GM23338 (cell line): ENCODE data around the gene WNT11. TPM values are rescaled to one million over a fixed set of nuclear protein-coding genes. Genes with fewer than 3 reads are reported as not detected.
A peak's percentile ranks its signal among the peaks of the same experiment; 100 is the strongest.

Experiments used
- ATAC-seq: fragments of 200-7000 bp; cut with Tn5 transposase; 3 replicates; pipeline ENCODE4 v1.9.1; 2020
- DNase-seq: peaks from one replicate; pipeline ENCODE4 v3.0.0-alpha.2; 2015; ENCODE audit warnings: low spot score
- H2AFZ ChIP-seq: fragments of 200-600 bp; sonication (generic); 2 replicates; pipeline ENCODE4 v1.8.0; 2016; ENCODE audit warnings: antibody characterized with exemption, mild to moderate bottlenecking, moderate library complexity
- H3F3A ChIP-seq: fragments of 200-600 bp; sonication (generic); replicated peaks from 2 replicates; pipeline ENCODE4 v1.8.0; 2017; ENCODE audit warnings: antibody characterized with exemption, mixed run types, low read depth
- H3K27ac ChIP-seq: fragments of 200-600 bp; sonication (generic); 2 replicates; pipeline ENCODE4 v1.6.1; 2016; ENCODE audit warnings: low read depth
- H3K27me3 ChIP-seq: fragments of 200-600 bp; sonication (generic); 2 replicates; pipeline ENCODE4 v1.8.0; 2016; ENCODE audit warnings: mild to moderate bottlenecking, mixed run types, moderate library complexity; ENCODE audit not compliant: insufficient read depth
- H3K36me3 ChIP-seq: fragments of 200-600 bp; sonication (generic); 2 replicates; pipeline ENCODE4 v1.8.0; 2016; ENCODE audit warnings: mild to moderate bottlenecking; ENCODE audit not compliant: insufficient read depth
- H3K4me1 ChIP-seq: fragments of 200-600 bp; sonication (generic); 2 replicates; pipeline ENCODE4 v1.8.0; 2016; ENCODE audit warnings: mild to moderate bottlenecking, moderate library complexity; ENCODE audit not compliant: insufficient read depth
- H3K4me2 ChIP-seq: fragments of 200-600 bp; sonication (generic); 2 replicates; pipeline ENCODE4 v1.7.1; 2017; ENCODE audit warnings: mixed run types
- H3K4me3 ChIP-seq: fragments of 200-600 bp; sonication (generic); 2 replicates; pipeline ENCODE4 v1.6.1; 2016; ENCODE audit warnings: mixed run types
- H3K79me2 ChIP-seq: fragments of 200-600 bp; sonication (generic); replicated peaks from 2 replicates; pipeline ENCODE4 v1.8.0; 2017; ENCODE audit warnings: mild to moderate bottlenecking; ENCODE audit not compliant: insufficient read depth
- H3K9me2 ChIP-seq: fragments of 200-600 bp; sonication (generic); 2 replicates; pipeline ENCODE4 v1.8.0; 2017; ENCODE audit not compliant: insufficient read depth
- H4K20me1 ChIP-seq: fragments of 200-600 bp; sonication (generic); replicated peaks from 2 replicates; pipeline ENCODE4 v1.8.0; 2017; ENCODE audit warnings: mild to moderate bottlenecking; ENCODE audit not compliant: insufficient read depth
- H3K27ac Mint-ChIP-seq: 2 replicates; pipeline ENCODE4 v1.8.0; 2020; ENCODE audit warnings: inconsistent platforms, mild to moderate bottlenecking, moderate library complexity, mixed read lengths
- H3K27me3 Mint-ChIP-seq: 3 replicates; pipeline ENCODE4 v1.8.0; 2022; ENCODE audit warnings: low read depth, mild to moderate bottlenecking, moderate library complexity, mixed read lengths, inconsistent platforms; ENCODE audit not compliant: insufficient read depth, poor library complexity
- H3K36me3 Mint-ChIP-seq: 3 replicates; pipeline ENCODE4 v1.8.0; 2021; ENCODE audit warnings: low read depth, mild to moderate bottlenecking, inconsistent platforms, moderate library complexity, mixed read lengths
- H3K4me1 Mint-ChIP-seq: 3 replicates; pipeline ENCODE4 v1.8.0; 2020; ENCODE audit warnings: mild to moderate bottlenecking, inconsistent platforms, mixed read lengths
- H3K4me3 Mint-ChIP-seq: 3 replicates; pipeline ENCODE4 v1.8.0; 2021; ENCODE audit warnings: moderate library complexity, mild to moderate bottlenecking, inconsistent platforms, mixed read lengths
- H3K9me3 Mint-ChIP-seq: 3 replicates; pipeline ENCODE4 v1.8.0; 2020; ENCODE audit warnings: moderate library complexity, mild to moderate bottlenecking, inconsistent platforms, mixed read lengths
- EZH2 ChIP-seq: fragments of 200-600 bp; sonication (generic); IDR thresholded peaks from one replicate; pipeline ENCODE4 v1.8.0; 2017; ENCODE audit warnings: antibody characterized with exemption, mild to moderate bottlenecking, low read depth; ENCODE audit not compliant: unreplicated experiment
- EZH2phosphoT487 ChIP-seq: fragments of 200-600 bp; sonication (generic); IDR thresholded peaks from one replicate; pipeline ENCODE4 v1.8.1; 2018; ENCODE audit warnings: antibody characterized with exemption; ENCODE audit not compliant: unreplicated experiment
- POLR2AphosphoS5 ChIP-seq: IDR thresholded peaks from 2 replicates; pipeline ENCODE4 v1.6.1; 2016; ENCODE audit warnings: antibody characterized with exemption, low read depth
- STAT1 ChIP-seq: IDR thresholded peaks from one replicate; pipeline ENCODE4 v1.6.1; 2016; ENCODE audit warnings: antibody characterized with exemption; ENCODE audit not compliant: unreplicated experiment
- ZNF331 ChIP-seq: fragments of 250-450 bp; sonication (Bioruptor Pico); IDR thresholded peaks from 2 replicates; pipeline ENCODE4 v1.5.0; 2020; ENCODE audit warnings: low read depth, mild to moderate bottlenecking, moderate library complexity
- polyA plus RNA-seq: library from polyadenylated mRNA; unstranded; fragments of >200 nt; fragmentation: Nextera tagmentation; extraction: Ambion mirVana; gene quantifications from 2 replicates; pipeline ENCODE4 v1.2.1, GENCODE V29; 2016
- total RNA-seq: library from RNA; depleted of rRNA; stranded (reverse); fragments of >200 nt; shearing (Covaris generic); gene quantifications from 2 replicates; pipeline ENCODE4 v1.2.3, GENCODE V29; 2014
- TF ChIP-seq, protein P1 (sequence below): IDR thresholded peaks from 2 replicates; pipeline ENCODE4 v1.6.1; 2016; ENCODE audit warnings: antibody characterized with exemption
- TF ChIP-seq, protein P2 (sequence below): IDR thresholded peaks from one replicate; pipeline ENCODE4 v1.6.1; 2018; ENCODE audit warnings: antibody characterized with exemption; ENCODE audit not compliant: unreplicated experiment

Gene WNT11
- total and polyA plus RNA-seq, 2 experiments from 2014 or later = 0.44 to 0.56 TPM

DNA sequence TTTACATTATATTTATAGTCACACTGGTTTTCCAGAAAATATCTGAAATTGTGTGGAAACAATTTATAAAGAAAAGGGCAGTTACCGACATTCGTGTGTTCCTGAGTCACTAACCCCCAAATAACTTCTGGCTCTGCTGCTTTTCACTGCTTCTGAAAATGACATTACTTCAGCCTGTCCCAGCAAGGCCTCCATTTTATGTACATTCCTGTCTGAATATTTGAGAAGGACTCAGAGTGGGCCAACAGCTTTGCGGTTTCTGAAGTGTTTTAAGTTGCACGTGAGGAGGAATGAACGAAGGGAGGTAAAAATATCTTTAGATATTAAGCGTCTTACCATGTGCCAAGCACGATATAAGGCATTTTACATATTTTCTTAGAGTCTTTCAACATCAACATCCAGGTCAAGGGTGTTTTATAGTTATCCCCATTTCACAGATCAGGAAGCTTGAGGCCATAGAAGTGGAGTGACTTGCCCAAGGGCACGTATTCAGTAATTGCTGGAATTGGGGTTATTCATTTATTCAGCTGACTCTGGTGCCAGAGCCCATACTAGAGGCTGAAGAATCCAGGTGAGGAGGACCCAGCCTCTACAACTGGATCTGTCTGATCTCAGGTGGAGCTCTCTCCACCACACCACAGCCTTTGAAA is 30.8 kb upstream of the WNT11 start (continued):
- TF ChIP-seq, protein P1, sequence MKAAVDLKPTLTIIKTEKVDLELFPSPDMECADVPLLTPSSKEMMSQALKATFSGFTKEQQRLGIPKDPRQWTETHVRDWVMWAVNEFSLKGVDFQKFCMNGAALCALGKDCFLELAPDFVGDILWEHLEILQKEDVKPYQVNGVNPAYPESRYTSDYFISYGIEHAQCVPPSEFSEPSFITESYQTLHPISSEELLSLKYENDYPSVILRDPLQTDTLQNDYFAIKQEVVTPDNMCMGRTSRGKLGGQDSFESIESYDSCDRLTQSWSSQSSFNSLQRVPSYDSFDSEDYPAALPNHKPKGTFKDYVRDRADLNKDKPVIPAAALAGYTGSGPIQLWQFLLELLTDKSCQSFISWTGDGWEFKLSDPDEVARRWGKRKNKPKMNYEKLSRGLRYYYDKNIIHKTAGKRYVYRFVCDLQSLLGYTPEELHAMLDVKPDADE = no peak
- TF ChIP-seq STAT1 (no peak), EZH2phosphoT487 (no peak), EZH2 (no peak)
- TF ChIP-seq, protein P2, sequence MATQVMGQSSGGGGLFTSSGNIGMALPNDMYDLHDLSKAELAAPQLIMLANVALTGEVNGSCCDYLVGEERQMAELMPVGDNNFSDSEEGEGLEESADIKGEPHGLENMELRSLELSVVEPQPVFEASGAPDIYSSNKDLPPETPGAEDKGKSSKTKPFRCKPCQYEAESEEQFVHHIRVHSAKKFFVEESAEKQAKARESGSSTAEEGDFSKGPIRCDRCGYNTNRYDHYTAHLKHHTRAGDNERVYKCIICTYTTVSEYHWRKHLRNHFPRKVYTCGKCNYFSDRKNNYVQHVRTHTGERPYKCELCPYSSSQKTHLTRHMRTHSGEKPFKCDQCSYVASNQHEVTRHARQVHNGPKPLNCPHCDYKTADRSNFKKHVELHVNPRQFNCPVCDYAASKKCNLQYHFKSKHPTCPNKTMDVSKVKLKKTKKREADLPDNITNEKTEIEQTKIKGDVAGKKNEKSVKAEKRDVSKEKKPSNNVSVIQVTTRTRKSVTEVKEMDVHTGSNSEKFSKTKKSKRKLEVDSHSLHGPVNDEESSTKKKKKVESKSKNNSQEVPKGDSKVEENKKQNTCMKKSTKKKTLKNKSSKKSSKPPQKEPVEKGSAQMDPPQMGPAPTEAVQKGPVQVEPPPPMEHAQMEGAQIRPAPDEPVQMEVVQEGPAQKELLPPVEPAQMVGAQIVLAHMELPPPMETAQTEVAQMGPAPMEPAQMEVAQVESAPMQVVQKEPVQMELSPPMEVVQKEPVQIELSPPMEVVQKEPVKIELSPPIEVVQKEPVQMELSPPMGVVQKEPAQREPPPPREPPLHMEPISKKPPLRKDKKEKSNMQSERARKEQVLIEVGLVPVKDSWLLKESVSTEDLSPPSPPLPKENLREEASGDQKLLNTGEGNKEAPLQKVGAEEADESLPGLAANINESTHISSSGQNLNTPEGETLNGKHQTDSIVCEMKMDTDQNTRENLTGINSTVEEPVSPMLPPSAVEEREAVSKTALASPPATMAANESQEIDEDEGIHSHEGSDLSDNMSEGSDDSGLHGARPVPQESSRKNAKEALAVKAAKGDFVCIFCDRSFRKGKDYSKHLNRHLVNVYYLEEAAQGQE = no peak

DNA sequence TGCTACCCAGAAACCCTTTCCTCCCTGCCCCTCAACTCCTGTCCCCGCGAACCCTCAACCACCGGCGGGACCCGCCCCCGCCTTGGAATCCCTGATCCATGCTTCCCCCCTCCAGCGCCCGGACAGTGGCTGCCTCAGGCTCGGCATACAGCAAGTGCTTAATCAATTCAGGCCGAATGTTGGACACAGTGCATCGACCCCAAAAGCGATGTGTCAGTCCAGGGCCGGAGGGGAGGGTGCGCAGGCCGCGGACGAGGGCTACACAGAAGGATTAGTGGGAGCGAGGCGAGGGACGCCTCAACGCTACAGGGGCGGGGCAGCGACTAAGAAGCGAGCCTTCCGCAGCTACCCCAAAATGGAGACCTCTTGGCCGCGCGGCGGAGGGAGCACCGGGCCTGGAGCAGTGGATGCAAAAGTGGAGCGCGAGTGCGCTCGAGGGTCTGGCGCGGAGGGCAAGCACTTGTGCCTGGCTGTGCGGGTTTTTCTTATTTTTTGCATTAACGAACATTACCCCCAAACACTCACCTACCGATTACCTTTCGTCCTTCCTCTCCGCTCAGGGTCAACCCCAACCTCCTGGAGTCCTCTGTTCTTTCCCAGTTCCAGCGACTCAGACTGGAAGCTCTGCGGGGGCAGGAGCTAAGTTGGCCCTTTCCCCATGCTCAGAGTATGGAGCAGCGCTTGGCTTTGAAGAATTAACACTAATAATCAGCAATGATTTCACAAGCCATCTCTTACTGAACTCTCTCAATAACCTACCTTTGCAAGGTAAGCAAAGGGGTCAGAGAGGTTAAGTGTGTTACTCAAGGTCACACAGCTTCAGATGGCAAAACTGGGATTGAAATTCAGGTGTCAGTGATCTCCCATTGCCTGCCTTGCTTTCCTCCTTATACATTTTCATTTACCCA is 30.0 kb upstream of the WNT11 start:
- H3K36me3 Mint-ChIP-seq = peaks cover 4% of the 10 kb centered on the region; the same call in 2 of the 3 replicates
- peaks cover 31% of the 10 kb centered on the region for H3K27me3 Mint-ChIP-seq
- peak overlapping the region; percentile 55; the same call in 1 of the 2 replicates for H3K27ac ChIP-seq
- peak overlapping the region; percentile 100 for H3K4me3 ChIP-seq
- peaks cover 10% of the 10 kb centered on the region for H3K9me3 Mint-ChIP-seq
- peaks cover 7% of the 10 kb centered on the region; the same call in 1 of the 2 replicates for H3F3A ChIP-seq
- H3K4me3 Mint-ChIP-seq = peak overlapping the region; percentile 100
- no peaks in the 10 kb centered on the region for H4K20me1 ChIP-seq
- ATAC-seq (peak; percentile 47), DNase-seq (peak; percentile 86)
- H3K27ac Mint-ChIP-seq = peak overlapping the region; percentile 98
- no peaks in the 10 kb centered on the region for H3K9me2 ChIP-seq
- TF ChIP-seq POLR2AphosphoS5 = peak; percentile 66
- no peak for TF ChIP-seq ZNF331 (CRISPR knock-in tag)
- H3K36me3 ChIP-seq = no peaks in the 10 kb centered on the region
- no peaks in the 10 kb centered on the region for H3K79me2 ChIP-seq
- no peaks in the 10 kb centered on the region for H3K27me3 ChIP-seq
- peaks cover 7% of the 10 kb centered on the region; the same call in 1 of the 3 replicates for H3K4me1 Mint-ChIP-seq
- peak overlapping the region; percentile 99 for H2AFZ ChIP-seq
- peaks cover 5% of the 10 kb centered on the region; the same call in 1 of the 2 replicates for H3K4me1 ChIP-seq
- peak overlapping the region; percentile 74 for H3K4me2 ChIP-seq
